IMR-90 (cell line): ENCODE data around the gene KAZN. TPM values are rescaled to one million over a fixed set of nuclear protein-coding genes. Genes with fewer than 3 reads are reported as not detected.

Source experiments
- ATAC-seq: fragments of 200-7000 bp; cut with Tn5 transposase; 2 replicates; pipeline ENCODE4 v1.9.1; 2020; ENCODE audit warnings: low read depth, mild to moderate bottlenecking, moderate library complexity
- BruUV-seq: library from RNA; stranded (reverse); fragments of 400-500 nt; replicated peaks from 2 replicates; lab custom pipeline; 2021; lab: Mats Ljungman, UMichigan
- CTCF ChIA-PET: fragments of 300-600 bp; formaldehyde crosslinking; extraction: SDS; loops from one replicate; lab custom pipeline; 2021; ENCODE audit warnings: antibody characterized with exemption; lab: Yijun Ruan, JAX
- POLR2A ChIA-PET: fragments of 300-600 bp; sonication (Branson Sonifier 250); formaldehyde crosslinking; loops from one replicate; lab custom pipeline; 2022; ENCODE audit warnings: antibody characterized with exemption; ENCODE audit not compliant: unreplicated experiment; lab: Charles Lee
- DNase-seq: peaks from one replicate; pipeline ENCODE4 v3.0.0; 2013
- H2AFZ ChIP-seq: replicated peaks from 2 replicates; pipeline ENCODE3; 2013; ENCODE audit warnings: low read length, mild to moderate bottlenecking; ENCODE audit not compliant: poor library complexity
- H2AK5ac ChIP-seq: 2 replicates; pipeline ENCODE4 v1.6.1; 2013; ENCODE audit warnings: low read depth, low read length, inconsistent platforms
- H2AK9ac ChIP-seq: replicated peaks from 2 replicates; pipeline ENCODE3; 2013; ENCODE audit warnings: mild to moderate bottlenecking, low read depth, low read length, moderate library complexity; ENCODE audit not compliant: poor library complexity
- H2BK120ac ChIP-seq: 2 replicates; pipeline ENCODE4 v1.6.1; 2013; ENCODE audit warnings: low read depth, low read length, inconsistent platforms
- H2BK15ac ChIP-seq: 3 replicates; pipeline ENCODE4 v1.6.1; 2013; ENCODE audit warnings: low read depth, low read length, inconsistent platforms
- H2BK20ac ChIP-seq: 2 replicates; pipeline ENCODE4 v1.6.1; 2013; ENCODE audit warnings: low read depth, mild to moderate bottlenecking, inconsistent platforms, low read length, moderate library complexity
- H2BK5ac ChIP-seq: 2 replicates; pipeline ENCODE4 v1.6.1; 2013; ENCODE audit warnings: mild to moderate bottlenecking, low read depth, low read length, inconsistent platforms; ENCODE audit not compliant: poor library complexity, severe bottlenecking
- H3K14ac ChIP-seq: replicated peaks from 2 replicates; pipeline ENCODE4 v1.6.1; 2013; ENCODE audit warnings: low read depth, low read length, inconsistent platforms
- H3K18ac ChIP-seq: 2 replicates; pipeline ENCODE4 v1.6.1; 2013; ENCODE audit warnings: low read depth, low read length, control low read depth
- H3K23ac ChIP-seq: 2 replicates; pipeline ENCODE4 v1.6.1; 2013; ENCODE audit warnings: low read depth, low read length, inconsistent platforms
- H3K27ac ChIP-seq: 2 replicates; pipeline ENCODE4 v1.5.1; 2013; ENCODE audit warnings: mild to moderate bottlenecking, control low read depth, low read length; ENCODE audit not compliant: insufficient read depth
- H3K27me3 ChIP-seq: 2 replicates; pipeline ENCODE4 v1.6.1; 2013; ENCODE audit warnings: low read length; ENCODE audit not compliant: control insufficient read depth, insufficient read depth
- H3K36me3 ChIP-seq: 2 replicates; pipeline ENCODE4 v1.6.1; 2013; ENCODE audit warnings: low read length, mixed read lengths; ENCODE audit not compliant: control insufficient read depth, insufficient read depth
- H3K4ac ChIP-seq: 2 replicates; pipeline ENCODE4 v1.6.1; 2013; ENCODE audit warnings: low read depth, low read length, inconsistent platforms
- H3K4me1 ChIP-seq: 2 replicates; pipeline ENCODE4 v1.6.1; 2013; ENCODE audit warnings: low read length, mixed read lengths; ENCODE audit not compliant: control insufficient read depth, insufficient read depth
- H3K4me2 ChIP-seq: 2 replicates; pipeline ENCODE4 v1.6.1; 2013; ENCODE audit warnings: low read depth, mild to moderate bottlenecking, control low read depth, low read length, moderate library complexity
- H3K4me3 ChIP-seq: 2 replicates; pipeline ENCODE4 v1.5.1; 2013; ENCODE audit warnings: low read depth, mild to moderate bottlenecking, control low read depth, low read length, moderate library complexity; ENCODE audit not compliant: insufficient read depth
- H3K56ac ChIP-seq: 2 replicates; pipeline ENCODE4 v1.6.1; 2013; ENCODE audit warnings: low read length, inconsistent platforms; ENCODE audit not compliant: insufficient read depth; ENCODE audit errors: extremely low read depth
- H3K79me1 ChIP-seq, 2 experiments: 2 replicates each; pipeline ENCODE4 v1.6.1; 2013; ENCODE audit warnings: low read length in 2 of 2, inconsistent platforms in 1 of 2, low read depth in 1 of 2
- H3K9ac ChIP-seq: 2 replicates; pipeline ENCODE4 v1.6.1; 2013; ENCODE audit warnings: low read depth, low read length, control low read depth
- H3K9me1 ChIP-seq: 2 replicates; pipeline ENCODE4 v1.6.1; 2013; ENCODE audit warnings: low read length, inconsistent platforms; ENCODE audit not compliant: insufficient read depth
- H3K9me3 ChIP-seq: 2 replicates; pipeline ENCODE4 v1.6.1; 2013; ENCODE audit warnings: low read length; ENCODE audit not compliant: control insufficient read depth, insufficient read depth
- H4K20me1 ChIP-seq: 2 replicates; pipeline ENCODE4 v1.6.1; 2013; ENCODE audit warnings: low read length, inconsistent platforms; ENCODE audit not compliant: insufficient read depth
- H4K5ac ChIP-seq: 2 replicates; pipeline ENCODE4 v1.6.1; 2013; ENCODE audit warnings: mild to moderate bottlenecking, low read depth, low read length, control low read depth
- H4K8ac ChIP-seq, 2 experiments: 2 replicates each; pipeline ENCODE4 v1.6.1; 2013; ENCODE audit warnings: low read depth in 2 of 2, low read length in 2 of 2, control low read depth in 1 of 2, inconsistent platforms in 1 of 2
- H4K91ac ChIP-seq: 2 replicates; pipeline ENCODE4 v1.6.1; 2013; ENCODE audit warnings: low read depth, low read length, inconsistent platforms; ENCODE audit not compliant: insufficient read depth
- BHLHE40 ChIP-seq: fragments of 150-350 bp; IDR thresholded peaks from 2 replicates; pipeline ENCODE4 v1.6.1; 2016; ENCODE audit warnings: mild to moderate bottlenecking, low read depth, low read length
- CEBPB ChIP-seq: IDR thresholded peaks from 2 replicates; pipeline ENCODE4 v1.6.1; 2012; ENCODE audit warnings: low read depth, low read length, improper control_type of control experiment
- CHD1 ChIP-seq: IDR thresholded peaks from 2 replicates; pipeline ENCODE4 v1.6.1; 2012; ENCODE audit warnings: low read depth, low read length, improper control_type of control experiment
- ELK1 ChIP-seq: fragments of 150-350 bp; IDR thresholded peaks from 2 replicates; pipeline ENCODE4 v1.6.1; 2016; ENCODE audit warnings: low read depth, mild to moderate bottlenecking, low read length, moderate library complexity, borderline replicate concordance
- FOS ChIP-seq: fragments of 150-350 bp; IDR thresholded peaks from 2 replicates; pipeline ENCODE4 v1.6.1; 2016; ENCODE audit warnings: low read depth, low read length
- MAFK ChIP-seq: IDR thresholded peaks from 2 replicates; pipeline ENCODE4 v1.6.1; 2012; ENCODE audit warnings: low read depth, low read length, improper control_type of control experiment
- MAZ ChIP-seq: IDR thresholded peaks from 2 replicates; pipeline ENCODE4 v1.6.1; 2012; ENCODE audit warnings: low read depth, mild to moderate bottlenecking, low read length, improper control_type of control experiment, moderate library complexity, borderline replicate concordance
- MXI1 ChIP-seq: IDR thresholded peaks from 2 replicates; pipeline ENCODE4 v1.6.1; 2012; ENCODE audit warnings: low read depth, mild to moderate bottlenecking, low read length, moderate library complexity, borderline replicate concordance
- NFE2L2 ChIP-seq: fragments of 150-350 bp; IDR thresholded peaks from 2 replicates; pipeline ENCODE4 v1.6.1; 2016; ENCODE audit warnings: low read depth, mild to moderate bottlenecking, low read length
- POLR2A ChIP-seq: IDR thresholded peaks from 2 replicates; pipeline ENCODE4 v1.6.1; 2012; ENCODE audit warnings: mild to moderate bottlenecking, low read depth, low read length
- RAD21 ChIP-seq: IDR thresholded peaks from 2 replicates; pipeline ENCODE4 v1.6.1; 2012; ENCODE audit warnings: low read length, improper control_type of control experiment
- RCOR1 ChIP-seq: IDR thresholded peaks from 2 replicates; pipeline ENCODE4 v1.6.1; 2012; ENCODE audit warnings: mild to moderate bottlenecking, low read length, improper control_type of control experiment; ENCODE audit not compliant: insufficient replicate concordance
- RFX5 ChIP-seq: IDR thresholded peaks from 2 replicates; pipeline ENCODE4 v1.8.0; 2012; ENCODE audit warnings: low read depth, mild to moderate bottlenecking, low read length, moderate library complexity
- SMC3 ChIP-seq: fragments of 150-350 bp; IDR thresholded peaks from 2 replicates; pipeline ENCODE4 v1.6.1; 2016; ENCODE audit warnings: low read depth, mild to moderate bottlenecking, antibody characterized with exemption, low read length, moderate library complexity
- WGBS, 2 experiments: methylation state at CpG; one replicate each; pipeline versions ENCODE4 v1.1.5 to v1.1.7; 2013; ENCODE audit warnings: missing lambda C conversion rate in 2 of 2; ENCODE audit not compliant: insufficient read length in 1 of 2; ENCODE audit errors: extremely low coverage in 2 of 2; 5-methylcytosine and 5-hydroxymethylcytosine counted together
- dilution Hi-C: fragments of 300-500 bp; cut with HindIII; formaldehyde crosslinking; loops from one replicate; pipeline ENCODE4 v1.14.3; 2018; ENCODE audit warnings: low sequenced_read_pairs; ENCODE audit not compliant: unreplicated experiment
- in situ Hi-C: fragments of 300-500 bp; cut with MboI; formaldehyde crosslinking; loops from 3 replicates; pipeline ENCODE4 v1.14.3; 2019; ENCODE audit warnings: low sequenced_read_pairs, inconsistent platforms, mixed read lengths
- intact Hi-C: fragments of 100-400 bp; cut with micrococcal nuclease; formaldehyde crosslinking; loops from 2 replicates; pipeline ENCODE4 v1.10.0; 2022
- polyA plus RNA-seq, 3 experiments: library from polyadenylated mRNA; depleted of rRNA; stranded (reverse); fragments of >200 nt; gene quantifications; 2 replicates each; pipeline ENCODE4 v1.2.3, GENCODE V29; 2012; ENCODE audit warnings: low replicate concordance in 1 of 3
- total RNA-seq: library from RNA; depleted of rRNA; stranded (reverse); fragments of >200 nt; gene quantifications from 2 replicates; pipeline ENCODE4 v1.2.3, GENCODE V29; 2012
- TF ChIP-seq, protein P1 (sequence below): conservative IDR thresholded peaks from 2 replicates; pipeline ENCODE4 v1.5.1; 2012; ENCODE audit warnings: mild to moderate bottlenecking, low read depth, low read length, improper control_type of control experiment

The KAZN gene
- total and polyA plus RNA-seq, 2 of the 4 experiments (the other 2 are of a cell fraction): 5.2 to 10.5 TPM

DNA sequence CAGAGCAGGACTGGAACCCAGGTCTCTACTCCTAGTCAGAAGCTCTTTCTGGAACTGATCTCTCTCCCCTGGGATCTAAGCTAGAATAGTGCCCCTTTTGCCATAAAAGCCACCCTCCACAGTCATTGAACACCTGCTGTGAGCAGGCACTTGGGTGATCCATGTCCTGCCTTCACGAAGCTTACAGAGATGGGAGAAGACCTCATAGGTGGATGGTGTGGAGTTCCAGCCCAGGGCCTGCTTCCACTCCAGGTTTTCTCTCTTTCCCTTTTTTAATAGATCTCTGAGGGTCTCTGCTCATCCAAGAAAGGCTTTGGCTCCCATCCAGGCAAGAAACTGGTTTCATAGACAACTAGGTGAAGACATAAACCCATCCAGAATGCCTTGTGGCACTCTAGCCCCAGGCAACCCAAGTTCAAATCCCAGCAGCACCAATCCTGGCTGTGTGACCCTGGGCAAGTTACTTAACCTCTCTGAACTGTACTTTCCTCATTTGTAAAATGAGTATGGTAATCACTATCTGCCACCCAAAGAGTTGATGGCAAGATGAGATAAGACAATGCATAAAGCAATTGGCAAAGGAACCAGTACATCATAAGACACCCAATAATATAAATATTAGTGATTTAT lies 508.7 kb downstream of the KAZN start:
- H3K4me1 ChIP-seq: no peaks in the 10 kb centered on the region; the same call in 1 of the 2 replicates
- H3K23ac ChIP-seq: no peak overlapping the region
- no peak overlapping the region for H2AK5ac ChIP-seq
- no peak overlapping the region for H2AFZ ChIP-seq
- H3K27ac ChIP-seq: no peak overlapping the region
- H3K4me3 ChIP-seq: no peak overlapping the region
- H2BK120ac ChIP-seq: no peak overlapping the region
- H4K91ac ChIP-seq: no peak overlapping the region
- dilution Hi-C loops: no loop called here
- H2AK9ac ChIP-seq: no peak overlapping the region
- in situ Hi-C loops: no loop called here
- H3K36me3 ChIP-seq: no peaks in the 10 kb centered on the region
- no peak overlapping the region for H2BK20ac ChIP-seq
- H3K14ac ChIP-seq: no peak overlapping the region
- no peak for ATAC-seq
- CTCF ChIA-PET: interaction anchor here (0.6 to 1.3 kb wide), 2 partner anchors 81 to 271 kb away, joined by 3 read pairs; no protein-coding TSS in a partner anchor
- peaks cover 3% of the 10 kb centered on the region; the same call in 1 of the 2 replicates for H3K27me3 ChIP-seq
- no peak for DNase-seq
- no peaks in the 10 kb centered on the region for H3K9me1 ChIP-seq
- intact Hi-C loops: no loop called here
- H3K56ac ChIP-seq: no peak overlapping the region
- no peaks in the 10 kb centered on the region for H4K20me1 ChIP-seq
- H3K79me1 ChIP-seq: no peaks in the 10 kb centered on the region
- no peak overlapping the region for H4K5ac ChIP-seq
- no peak overlapping the region for H4K8ac ChIP-seq
- no peak overlapping the region for H2BK15ac ChIP-seq
- H3K4ac ChIP-seq: no peak overlapping the region
- H3K9me3 ChIP-seq: no peaks in the 10 kb centered on the region
- no peak overlapping the region for H3K9ac ChIP-seq
- POLR2A ChIA-PET: no interaction called here
- H3K18ac ChIP-seq: no peak overlapping the region
- H2BK5ac ChIP-seq: no peak overlapping the region
- no CpG with 5 or more reads among the region's 1 CpG for WGBS, 2 experiments
- no peak overlapping the region for H3K4me2 ChIP-seq
- TF ChIP-seq MAFK: no peak
- TF ChIP-seq MAZ: no peak
- no peak for TF ChIP-seq NFE2L2
- TF ChIP-seq RCOR1: no peak
- TF ChIP-seq MXI1: no peak
- TF ChIP-seq, protein P1, sequence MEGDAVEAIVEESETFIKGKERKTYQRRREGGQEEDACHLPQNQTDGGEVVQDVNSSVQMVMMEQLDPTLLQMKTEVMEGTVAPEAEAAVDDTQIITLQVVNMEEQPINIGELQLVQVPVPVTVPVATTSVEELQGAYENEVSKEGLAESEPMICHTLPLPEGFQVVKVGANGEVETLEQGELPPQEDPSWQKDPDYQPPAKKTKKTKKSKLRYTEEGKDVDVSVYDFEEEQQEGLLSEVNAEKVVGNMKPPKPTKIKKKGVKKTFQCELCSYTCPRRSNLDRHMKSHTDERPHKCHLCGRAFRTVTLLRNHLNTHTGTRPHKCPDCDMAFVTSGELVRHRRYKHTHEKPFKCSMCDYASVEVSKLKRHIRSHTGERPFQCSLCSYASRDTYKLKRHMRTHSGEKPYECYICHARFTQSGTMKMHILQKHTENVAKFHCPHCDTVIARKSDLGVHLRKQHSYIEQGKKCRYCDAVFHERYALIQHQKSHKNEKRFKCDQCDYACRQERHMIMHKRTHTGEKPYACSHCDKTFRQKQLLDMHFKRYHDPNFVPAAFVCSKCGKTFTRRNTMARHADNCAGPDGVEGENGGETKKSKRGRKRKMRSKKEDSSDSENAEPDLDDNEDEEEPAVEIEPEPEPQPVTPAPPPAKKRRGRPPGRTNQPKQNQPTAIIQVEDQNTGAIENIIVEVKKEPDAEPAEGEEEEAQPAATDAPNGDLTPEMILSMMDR: no peak
- TF ChIP-seq CHD1: no peak
- no peak for TF ChIP-seq BHLHE40
- TF ChIP-seq CEBPB: no peak
- no peak for TF ChIP-seq SMC3
- TF ChIP-seq RAD21: no peak
- TF ChIP-seq POLR2A: no peak
- no peak for TF ChIP-seq FOS
- TF ChIP-seq RFX5: no peak
- no peak for TF ChIP-seq ELK1
- BruUV-seq: no TSS peak
